Mesenteric fat pad (tissue), 1 donor: ENCODE measurements around the gene GPR83. TPM values are rescaled to one million over a fixed set of nuclear protein-coding genes. Genes with fewer than 3 reads are reported as not detected.
"Not testable (repeated sequence)": the region's sequence is repeated elsewhere in the genome, so short reads cannot be mapped to it uniquely, and the experiment has no call there.

Source experiments
- DNase-seq: peaks from one replicate; pipeline ENCODE4 v3.0.0-alpha.2; 2020; ENCODE audit warnings: low spot score
- long read RNA-seq: library from polyadenylated mRNA; unstranded; transcript quantifications from one replicate; pipeline ENCODE4 v2.0.0, GENCODE V29; 2020
- total RNA-seq: library from RNA; stranded (reverse); fragmentation: NEBNext Ultra II Directional; extraction: Animal tissue kit (Norgen Biotek cat#: 25700); gene quantifications from one replicate; pipeline ENCODE4 v1.2.1, GENCODE V29; 2021
- donor health status: DM: yes; HTN: yes; CAD: no.

GPR83 gene
- not detected for total RNA-seq
- long read RNA-seq = 0 reads

DNA sequence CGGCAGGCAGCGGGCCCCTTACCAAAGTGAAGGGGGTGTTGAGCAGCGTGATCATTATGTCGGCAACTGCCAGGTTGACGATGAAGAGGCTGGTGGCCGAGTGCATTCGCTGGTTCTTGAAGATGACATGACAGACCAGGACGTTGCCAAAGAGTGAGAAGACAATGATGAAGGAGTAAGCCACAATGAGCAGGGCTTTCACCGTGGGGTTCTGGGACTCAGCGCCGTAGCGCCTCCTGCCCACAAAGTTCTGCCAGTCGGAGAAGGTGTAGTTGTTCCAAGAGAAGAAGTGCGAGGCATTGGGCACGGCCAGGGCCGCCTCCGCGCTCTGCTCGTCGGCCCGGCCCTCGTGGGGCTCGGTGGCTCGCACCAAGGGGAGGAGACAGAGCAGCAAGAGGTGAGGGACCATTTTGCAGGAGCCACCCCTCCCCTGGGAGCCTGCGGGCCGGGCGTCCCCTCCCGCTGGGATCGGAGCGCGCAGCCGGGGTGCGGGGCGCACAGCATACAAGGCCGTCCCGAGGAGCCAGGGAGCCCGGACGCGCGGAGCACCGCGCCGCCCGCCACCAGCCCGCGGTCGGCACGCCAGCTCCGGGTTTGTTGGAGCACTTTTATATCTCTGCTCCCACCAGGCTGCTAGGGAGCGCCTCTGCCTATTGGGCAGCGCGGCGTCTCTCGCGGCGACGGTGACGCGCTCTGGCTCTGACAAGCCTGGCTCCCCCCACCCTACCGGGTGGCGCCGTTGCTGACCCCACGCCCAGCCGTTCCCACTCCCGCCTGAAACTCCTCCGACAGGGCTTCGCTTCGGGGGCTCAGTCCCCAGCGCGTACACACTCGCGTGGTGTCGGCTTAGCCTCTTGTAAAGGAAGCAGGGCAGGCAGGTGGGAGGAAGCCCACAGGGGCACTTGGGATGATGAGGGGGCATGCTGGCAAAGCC, at the start of gene GPR83:
Gene GPR83 (minus strand): TSS at position 581 of the 934 bp plus-strand sequence. CDS start 172 bp downstream, at position 409.
- DNase-seq = no peak

DNA sequence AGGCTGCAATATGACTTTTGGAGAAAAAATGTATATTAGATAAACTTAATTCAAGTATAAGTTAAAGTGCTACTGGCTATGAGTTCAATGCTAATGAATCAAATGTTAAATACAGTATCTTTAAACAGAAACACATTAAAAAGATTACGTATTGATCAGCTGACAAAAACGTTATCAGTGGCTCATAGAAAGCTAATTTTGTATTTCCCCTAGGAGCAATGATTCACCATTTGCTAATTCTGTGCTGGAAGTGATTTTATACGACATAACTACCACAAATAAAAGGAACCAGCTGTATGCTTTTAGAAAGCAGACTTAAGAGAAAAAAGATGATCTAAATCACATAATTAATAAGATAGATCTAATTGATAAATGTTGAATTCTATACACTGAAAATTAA, 48.8 kb upstream of the GPR83 start:
- no peak for DNase-seq

GRCh38 chr11:94449437-94449836, 48.2 kb upstream of the GPR83 start:
- no peak for DNase-seq

DNA sequence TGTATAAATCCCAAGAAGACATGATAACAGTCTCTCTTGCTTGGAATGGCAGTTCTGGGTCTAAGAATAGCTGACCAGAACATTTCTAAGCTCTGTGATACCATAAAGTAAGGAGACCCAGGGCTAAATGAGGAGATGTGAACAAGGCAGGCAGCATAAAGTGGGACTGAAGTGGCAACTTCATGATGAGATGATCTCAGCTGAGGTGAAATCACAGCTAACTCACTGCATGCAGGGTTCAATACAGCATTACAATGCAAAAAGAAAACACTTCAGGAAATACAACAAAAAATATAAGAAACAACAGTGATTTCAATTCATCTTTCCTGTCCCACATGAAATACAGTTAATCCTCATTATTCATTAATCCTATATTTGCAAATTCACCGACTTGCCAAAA, 47.8 kb upstream of the GPR83 start:
- DNase-seq = no peak

- DNase-seq = no peak
These were observed 45.9 kb upstream of the GPR83 start for GRCh38 chr11:94447149-94447548.

DNA sequence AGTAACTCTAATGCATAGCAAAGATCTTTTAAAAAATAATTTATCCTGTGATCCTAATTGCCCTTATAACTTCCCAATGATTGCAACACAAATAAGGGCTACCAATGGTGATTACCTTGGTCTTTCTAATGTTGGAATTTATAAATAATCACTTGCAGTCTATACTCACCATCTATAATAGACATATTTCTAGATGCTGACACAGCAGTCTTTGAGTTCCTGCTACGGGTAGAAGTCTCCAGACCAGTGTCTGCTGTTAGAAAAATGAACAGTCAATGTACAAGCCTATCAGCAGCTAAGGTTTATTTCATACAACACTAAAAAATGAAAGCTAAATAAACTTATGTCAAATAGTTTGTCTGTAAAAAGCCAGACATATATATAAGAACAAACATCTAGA, 44.4 kb upstream of the GPR83 start:
- no peak for DNase-seq

DNA sequence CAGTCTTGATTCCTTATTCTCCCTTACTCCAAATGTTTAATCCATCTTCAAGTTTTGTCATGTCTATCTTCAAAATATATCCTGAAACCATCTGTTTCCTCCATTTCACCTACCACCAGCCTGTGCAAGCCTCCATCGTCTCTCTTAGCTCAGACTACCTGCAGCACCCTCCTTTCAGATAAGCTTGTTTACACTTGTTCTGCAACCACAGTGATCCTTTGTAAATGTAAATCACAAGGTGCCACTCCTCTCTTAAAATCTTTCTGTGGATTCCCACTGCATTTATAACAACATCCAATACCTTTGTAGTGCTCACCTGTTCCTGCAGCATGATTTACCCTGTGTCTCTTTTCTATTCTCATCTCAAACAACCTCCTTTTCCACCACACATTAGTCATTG, 31.8 kb upstream of the GPR83 start:
- no peak for DNase-seq

DNA sequence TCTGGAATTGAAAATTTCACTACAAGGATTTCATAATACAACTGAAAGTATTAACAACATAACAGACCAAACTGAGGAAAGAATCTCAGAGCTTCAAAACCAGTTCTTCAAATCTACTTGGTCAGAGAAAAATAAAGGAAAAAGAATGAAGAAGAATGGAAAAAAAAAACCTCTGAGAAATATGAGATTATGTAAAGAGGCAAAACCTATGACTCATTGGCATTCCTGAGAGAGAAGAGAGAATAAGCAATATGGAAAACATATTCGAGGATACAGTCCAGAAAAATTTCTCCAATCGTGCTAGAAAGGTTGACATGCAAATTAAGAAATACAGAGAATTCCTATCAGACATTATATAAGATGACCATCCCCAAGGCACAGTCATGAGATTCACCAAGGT, 23.4 kb upstream of the GPR83 start:
- DNase-seq = no peak

- DNase-seq = no peak
These were observed 22.8 kb upstream of the GPR83 start for GRCh38 chr11:94424011-94424410.

GRCh38 chr11:94423507-94423906, 22.3 kb upstream of the GPR83 start:
- DNase-seq = no peak

DNA sequence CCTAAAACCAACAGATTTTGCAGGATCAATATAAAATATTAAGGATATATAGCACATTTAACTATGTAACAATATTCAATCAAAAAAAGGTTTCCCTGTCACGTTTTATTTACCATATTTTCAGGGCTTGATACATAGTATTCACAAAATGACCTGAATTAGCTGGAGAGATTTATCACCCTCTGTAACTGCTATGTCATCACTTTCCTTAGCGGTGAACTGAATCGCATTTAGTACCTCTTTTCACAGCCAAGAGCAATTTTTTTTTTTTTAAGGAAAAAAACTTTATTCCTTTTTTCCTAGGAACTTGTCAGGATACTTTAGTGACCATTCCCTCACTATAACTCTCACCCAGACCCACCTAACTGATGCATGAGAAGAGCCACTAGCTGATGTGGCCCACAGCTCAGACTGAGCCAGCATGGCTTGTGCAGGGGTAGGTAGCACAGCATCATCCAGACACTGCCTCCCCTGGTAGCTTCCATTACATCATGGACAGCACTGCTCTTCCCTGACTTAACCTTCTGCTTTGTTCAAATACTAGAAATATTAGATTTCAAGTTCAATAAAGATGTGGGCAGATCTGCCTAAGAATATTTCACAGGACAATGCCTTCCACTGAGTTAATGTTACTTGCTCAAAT, 17.0 kb upstream of the GPR83 start:
- no peak for DNase-seq

- DNase-seq = no peak
These were observed 16.3 kb upstream of the GPR83 start for GRCh38 chr11:94417386-94417987.

DNA sequence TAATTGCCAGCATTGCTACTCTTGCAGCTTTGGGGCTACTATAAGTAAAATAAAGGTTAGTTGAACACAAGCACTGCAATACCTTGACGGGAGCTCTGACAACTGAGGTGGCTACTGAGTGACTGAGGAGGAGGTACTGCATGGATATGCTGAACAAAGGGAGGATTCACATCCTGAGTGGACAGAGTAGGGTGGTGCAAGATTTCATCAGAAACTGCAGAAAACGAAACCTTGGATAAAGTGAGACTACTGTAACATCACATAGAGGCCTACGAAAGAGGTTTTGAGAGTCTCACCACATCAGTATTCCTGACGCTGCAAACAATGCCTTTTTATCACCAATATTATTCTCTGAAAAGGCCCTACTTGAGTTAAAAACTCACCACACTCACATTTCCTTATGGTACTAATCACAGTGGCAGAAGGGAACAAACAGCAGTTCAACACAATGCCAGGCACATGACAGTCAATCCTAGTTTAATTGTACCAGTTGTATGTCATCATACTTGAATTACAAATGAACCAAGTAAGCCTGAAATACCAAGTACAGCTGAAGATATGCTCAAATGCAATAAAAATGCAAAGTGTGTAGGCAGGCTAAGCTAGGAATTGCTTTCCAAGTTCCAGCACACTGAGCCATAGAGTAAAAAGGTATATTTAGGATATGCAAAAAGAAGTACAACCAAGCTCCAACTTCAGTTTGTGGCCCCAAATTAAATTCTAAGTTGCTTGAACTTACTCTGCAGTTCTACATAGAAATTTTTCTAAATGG, 4.0 kb upstream of the GPR83 start:
- no peak for DNase-seq

DNA sequence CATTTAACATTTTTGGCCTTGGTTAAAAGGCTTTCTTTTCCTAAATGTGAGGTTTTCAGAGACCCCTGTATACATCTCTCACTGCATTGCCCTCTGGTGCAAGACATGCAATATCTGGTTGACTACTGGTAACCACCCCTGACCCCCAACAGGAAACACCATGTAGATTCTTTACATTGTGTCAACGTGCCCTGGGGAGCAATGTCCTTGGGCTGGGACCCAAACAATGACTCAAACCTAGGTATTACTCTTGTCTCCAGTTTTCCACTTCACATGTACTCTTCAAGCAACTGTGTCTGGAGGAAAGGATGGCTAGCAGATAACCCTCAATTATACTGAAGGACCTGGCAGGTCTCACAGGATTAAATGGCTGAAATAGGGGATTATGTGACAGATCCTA, 1.1 kb upstream of the GPR83 start:
- no peak for DNase-seq

- no peak for DNase-seq
These were observed 600 bp upstream of the GPR83 start for GRCh38 chr11:94401773-94402265.

DNA sequence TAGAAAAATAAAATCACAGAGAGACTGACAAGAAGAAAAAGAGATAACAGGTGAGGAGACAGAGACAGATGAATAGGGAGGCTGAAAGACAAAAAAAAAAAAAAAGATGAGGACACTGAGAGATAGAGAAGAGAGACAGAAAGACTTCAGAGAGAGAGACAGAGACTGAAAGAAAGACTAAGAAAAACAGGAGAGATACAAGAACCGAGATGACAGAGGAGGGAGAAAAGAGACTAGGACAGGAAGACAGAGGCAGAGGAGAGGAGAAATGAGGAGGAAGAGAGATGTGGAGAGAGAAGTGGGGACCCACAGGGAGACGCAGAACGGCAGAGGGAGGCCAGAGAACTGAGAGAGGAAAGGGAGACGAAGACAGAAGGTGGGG, 771 bp downstream of the GPR83 start:
- no peak for DNase-seq

DNA sequence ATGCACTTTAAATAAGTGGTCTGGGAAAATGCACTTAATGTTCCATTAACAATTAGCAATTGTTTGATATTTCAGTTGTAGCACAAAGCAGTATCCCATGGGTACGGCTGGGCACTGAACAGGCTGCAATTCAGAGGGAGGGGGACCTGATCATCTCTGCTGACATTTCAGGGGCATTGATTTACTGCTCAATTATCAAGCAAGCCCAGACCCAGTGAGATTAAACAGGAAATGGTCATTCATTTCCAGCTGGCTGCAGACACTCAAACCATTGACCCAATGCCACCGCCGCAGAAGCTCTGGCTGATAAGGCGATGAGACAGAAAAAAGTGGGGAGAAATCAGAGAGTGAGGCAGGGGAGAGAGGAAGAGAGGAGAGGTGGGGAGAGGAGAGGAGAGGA, 1.2 kb downstream of the GPR83 start:
- DNase-seq = no peak

GRCh38 chr11:94398101-94398500, 3.1 kb downstream of the GPR83 start:
- DNase-seq = no peak

DNA sequence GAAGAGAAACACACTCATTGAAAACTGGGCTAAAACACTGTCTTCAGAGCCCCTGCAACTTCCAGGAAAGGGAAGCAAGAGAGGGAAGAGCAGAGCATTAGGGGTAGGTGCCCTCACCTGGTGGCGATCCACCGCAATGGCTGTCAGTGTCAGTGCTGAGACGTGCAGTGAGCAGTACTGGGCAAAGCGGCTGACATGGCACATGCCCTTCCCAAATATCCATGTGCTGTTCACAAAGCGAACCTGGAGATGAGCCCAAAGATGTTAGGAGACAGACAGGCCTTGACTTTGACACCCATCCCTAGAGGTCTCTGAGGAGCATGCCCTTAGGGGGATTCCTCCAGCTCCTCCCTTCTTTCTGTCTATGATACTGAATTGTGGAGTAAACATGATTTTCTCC, 4.9 kb downstream of the GPR83 start:
- no peak for DNase-seq

- not testable (repeated sequence) for DNase-seq
These were observed 9.3 kb downstream of the GPR83 start for GRCh38 chr11:94391937-94392336.

GRCh38 chr11:94379613-94380012, 21.6 kb downstream of the GPR83 start:
- DNase-seq = no peak
